Activated naive CD4-positive, alpha-beta T cell treated with anti-CD3 and anti-CD28 coated beads, Interleukin-2, amount 50 U/mL, for 24 hours (primary cell): ENCODE data around the gene ERBB2.

Experiments
- H3K27ac Mint-ChIP-seq: one replicate; pipeline ENCODE4 v1.8.0; 2021; ENCODE audit warnings: mild to moderate bottlenecking, mixed read lengths
- H3K27me3 Mint-ChIP-seq: one replicate; pipeline ENCODE4 v1.8.0; 2021; ENCODE audit warnings: mixed read lengths
- H3K36me3 Mint-ChIP-seq: one replicate; pipeline ENCODE4 v1.8.0; 2021; ENCODE audit warnings: mixed read lengths
- H3K4me1 Mint-ChIP-seq: one replicate; pipeline ENCODE4 v1.8.0; 2021; ENCODE audit warnings: mixed read lengths
- H3K4me3 Mint-ChIP-seq: one replicate; pipeline ENCODE4 v1.8.0; 2021; ENCODE audit warnings: mild to moderate bottlenecking, mixed read lengths
- H3K9me3 Mint-ChIP-seq: one replicate; pipeline ENCODE4 v1.8.0; 2021; ENCODE audit warnings: mixed read lengths

Gene ERBB2

GRCh38 chr17:39737206-39737759 lies 37.4 kb downstream of the ERBB2 start:
- peaks cover 5% of the 10 kb centered on the region for H3K27me3 Mint-ChIP-seq
- peak overlapping the region; percentile 15 for H3K4me3 Mint-ChIP-seq
- no peak overlapping the region for H3K27ac Mint-ChIP-seq
- no peaks in the 10 kb centered on the region for H3K9me3 Mint-ChIP-seq
- H3K36me3 Mint-ChIP-seq = no peaks in the 10 kb centered on the region
- peaks cover 19% of the 10 kb centered on the region for H3K4me1 Mint-ChIP-seq

- H3K4me3 Mint-ChIP-seq = peak within 1 kb of the TSS; percentile 85
- H3K4me1 Mint-ChIP-seq = peaks cover 16% of the 10 kb centered on the region
- H3K36me3 Mint-ChIP-seq = no peaks in the 10 kb centered on the region
- H3K27ac Mint-ChIP-seq = peak within 1 kb of the TSS; percentile 55
- peaks cover 5% of the 10 kb centered on the region for H3K27me3 Mint-ChIP-seq
- H3K9me3 Mint-ChIP-seq = no peaks in the 10 kb centered on the region
These were observed 38.1 kb downstream of the ERBB2 start, which contains the start of gene GRB7 for GRCh38 chr17:39737760-39738567. Gene GRB7 (plus strand): TSS chr17:39737938. CDS start chr17:39742302, 4,364 bp downstream.

- H3K27ac Mint-ChIP-seq = no peak overlapping the region
These were observed 38.7 kb downstream of the ERBB2 start for GRCh38 chr17:39738568-39738901.

GRCh38 chr17:39738983-39739884 lies 39.4 kb downstream of the ERBB2 start:
- Mint-ChIP-seq H3K27ac (no peak overlapping the region), H3K27me3 (peaks cover 5% of the 10 kb centered on the region)

More at GRCh38 chr17:39738568-39738901, 38.7 kb downstream of the ERBB2 start:
- no peaks in the 10 kb centered on the region for H3K36me3 Mint-ChIP-seq
- peak overlapping the region; percentile 85 for H3K4me3 Mint-ChIP-seq
- peaks cover 16% of the 10 kb centered on the region for H3K4me1 Mint-ChIP-seq
- no peaks in the 10 kb centered on the region for H3K9me3 Mint-ChIP-seq
- H3K27me3 Mint-ChIP-seq = peaks cover 5% of the 10 kb centered on the region

GRCh38 chr17:39739885-39740356 lies 40.1 kb downstream of the ERBB2 start:
- H3K4me1 Mint-ChIP-seq = peaks cover 16% of the 10 kb centered on the region
- H3K36me3 Mint-ChIP-seq = no peaks in the 10 kb centered on the region
- H3K9me3 Mint-ChIP-seq = no peaks in the 10 kb centered on the region
- peak overlapping the region; percentile 17 for H3K27ac Mint-ChIP-seq
- H3K27me3 Mint-ChIP-seq = peaks cover 5% of the 10 kb centered on the region
- no peak overlapping the region for H3K4me3 Mint-ChIP-seq

More at GRCh38 chr17:39738983-39739884, 39.4 kb downstream of the ERBB2 start:
- Mint-ChIP-seq H3K9me3 (no peaks in the 10 kb centered on the region), H3K36me3 (no peaks in the 10 kb centered on the region), H3K4me3 (no peak overlapping the region), H3K4me1 (peaks cover 16% of the 10 kb centered on the region)

- Mint-ChIP-seq H3K27ac (peak overlapping the region; percentile 17), H3K27me3 (peaks cover 5% of the 10 kb centered on the region), H3K4me1 (peaks cover 16% of the 10 kb centered on the region), H3K36me3 (no peaks in the 10 kb centered on the region), H3K4me3 (no peak overlapping the region), H3K9me3 (no peaks in the 10 kb centered on the region)
These were observed 40.7 kb downstream of the ERBB2 start for GRCh38 chr17:39740357-39741111.

- peaks cover 5% of the 10 kb centered on the region for H3K27me3 Mint-ChIP-seq
- no peaks in the 10 kb centered on the region for H3K36me3 Mint-ChIP-seq
- no peak overlapping the region for H3K4me3 Mint-ChIP-seq
- H3K9me3 Mint-ChIP-seq = no peaks in the 10 kb centered on the region
- peaks cover 16% of the 10 kb centered on the region for H3K4me1 Mint-ChIP-seq
- no peak overlapping the region for H3K27ac Mint-ChIP-seq
These were observed 42.4 kb downstream of the ERBB2 start for GRCh38 chr17:39742126-39742855.

GRCh38 chr17:39742856-39743436 lies 43.1 kb downstream of the ERBB2 start:
- H3K4me1 Mint-ChIP-seq = peaks cover 16% of the 10 kb centered on the region
- H3K4me3 Mint-ChIP-seq = no peak overlapping the region
- no peak overlapping the region for H3K27ac Mint-ChIP-seq
- H3K27me3 Mint-ChIP-seq = peaks cover 5% of the 10 kb centered on the region
- no peaks in the 10 kb centered on the region for H3K36me3 Mint-ChIP-seq
- no peaks in the 10 kb centered on the region for H3K9me3 Mint-ChIP-seq

GRCh38 chr17:39744075-39744835 lies 44.4 kb downstream of the ERBB2 start:
- H3K4me3 Mint-ChIP-seq = no peak overlapping the region
- H3K9me3 Mint-ChIP-seq = no peaks in the 10 kb centered on the region
- peaks cover 1% of the 10 kb centered on the region for H3K27me3 Mint-ChIP-seq
- peaks cover 7% of the 10 kb centered on the region for H3K4me1 Mint-ChIP-seq
- H3K27ac Mint-ChIP-seq = no peak overlapping the region
- H3K36me3 Mint-ChIP-seq = no peaks in the 10 kb centered on the region

GRCh38 chr17:39744836-39745215 lies 45.0 kb downstream of the ERBB2 start:
- Mint-ChIP-seq H3K36me3 (no peaks in the 10 kb centered on the region), H3K4me1 (peaks cover 1% of the 10 kb centered on the region), H3K27me3 (peaks cover 1% of the 10 kb centered on the region)

GRCh38 chr17:39745335-39746144 lies 45.7 kb downstream of the ERBB2 start:
- H3K27me3 Mint-ChIP-seq = no peaks in the 10 kb centered on the region
- no peak overlapping the region for H3K4me3 Mint-ChIP-seq
- H3K9me3 Mint-ChIP-seq = no peaks in the 10 kb centered on the region
- no peaks in the 10 kb centered on the region for H3K36me3 Mint-ChIP-seq
- no peaks in the 10 kb centered on the region for H3K4me1 Mint-ChIP-seq
- no peak overlapping the region for H3K27ac Mint-ChIP-seq

More at GRCh38 chr17:39744836-39745215, 45.0 kb downstream of the ERBB2 start:
- no peak overlapping the region for H3K4me3 Mint-ChIP-seq
- H3K9me3 Mint-ChIP-seq = no peaks in the 10 kb centered on the region
- no peak overlapping the region for H3K27ac Mint-ChIP-seq

GRCh38 chr17:39746145-39746461 lies 46.2 kb downstream of the ERBB2 start:
- H3K27me3 Mint-ChIP-seq = no peaks in the 10 kb centered on the region
- H3K9me3 Mint-ChIP-seq = no peaks in the 10 kb centered on the region
- no peaks in the 10 kb centered on the region for H3K4me1 Mint-ChIP-seq
- no peak overlapping the region for H3K27ac Mint-ChIP-seq
- H3K4me3 Mint-ChIP-seq = no peak overlapping the region
- H3K36me3 Mint-ChIP-seq = no peaks in the 10 kb centered on the region

- peaks cover 5% of the 10 kb centered on the region for H3K4me1 Mint-ChIP-seq
- H3K27ac Mint-ChIP-seq = no peak overlapping the region
- no peak overlapping the region for H3K4me3 Mint-ChIP-seq
- H3K36me3 Mint-ChIP-seq = no peaks in the 10 kb centered on the region
- H3K27me3 Mint-ChIP-seq = no peaks in the 10 kb centered on the region
- no peaks in the 10 kb centered on the region for H3K9me3 Mint-ChIP-seq
These were observed 47.9 kb downstream of the ERBB2 start for GRCh38 chr17:39747745-39748144.
